T-cell (primary cell): ENCODE results near the gene PPP2R1B. TPM values are rescaled to one million over a fixed set of nuclear protein-coding genes. Genes with fewer than 3 reads are reported as not detected.

Source experiments
- ATAC-seq, 4 experiments: fragments of 200-7000 bp in 3 of 4; fragments of 150-1000 bp in 1 of 4; cut with Tn5 transposase; replicated peaks in 1 of 4; 1 replicate in 3 of 4; 2 replicates in 1 of 4; pipeline ENCODE4 v1.10.0; 2021; ENCODE audit warnings: moderate library complexity in 3 of 4, mild to moderate bottlenecking in 2 of 4, moderate number of reproducible peaks in 1 of 4
- CTCF ChIA-PET, 2 donors: fragments of 300-600 bp; sonication (Branson Sonifier 250); formaldehyde crosslinking; loops; one replicate each; lab custom pipeline; 2022; ENCODE audit warnings: antibody characterized with exemption in 2 of 2; lab: Charles Lee
- POLR2A ChIA-PET, 2 donors: fragments of 300-600 bp; sonication (Branson Sonifier 250); formaldehyde crosslinking; loops; one replicate each; lab custom pipeline; 2022; ENCODE audit warnings: antibody characterized with exemption in 2 of 2; lab: Charles Lee
- DNase-seq, 35 experiments: peaks; one replicate each; pipeline versions ENCODE4 v3.0.0 to v3.0.0-alpha.2; 2013 to 2023
- H3K27ac ChIP-seq: one replicate; pipeline ENCODE4 v1.5.1; 2013; ENCODE audit warnings: low read length
- H3K27me3 ChIP-seq, 2 experiments: replicated peaks in 1 of 2; 1 replicate in 1 of 2; 2 replicates in 1 of 2; pipeline versions ENCODE4 v1.6.1 to v1.7.0; 2013; ENCODE audit warnings: low read length in 1 of 2, mixed read lengths in 1 of 2; ENCODE audit not compliant: control insufficient read depth in 2 of 2, insufficient read depth in 2 of 2; ENCODE audit errors: extremely low read depth in 1 of 2
- H3K36me3 ChIP-seq, 2 donors: 1 replicate in 1 of 2; 2 replicates in 1 of 2; pipeline versions ENCODE4 v1.6.1 to v1.7.0; 2013; ENCODE audit warnings: low read length in 1 of 2; ENCODE audit not compliant: control insufficient read depth in 2 of 2, insufficient read depth in 1 of 2; ENCODE audit errors: extremely low read depth in 1 of 2
- H3K4me1 ChIP-seq, 2 experiments: 1 replicate in 1 of 2; 2 replicates in 1 of 2; pipeline versions ENCODE4 v1.6.1 to v1.7.0; 2013; ENCODE audit warnings: low read length in 2 of 2, mixed read lengths in 1 of 2; ENCODE audit not compliant: insufficient read depth in 2 of 2, control insufficient read depth in 1 of 2; ENCODE audit errors: extremely low read depth in 1 of 2
- H3K4me3 ChIP-seq, 2 donors: 1 replicate in 1 of 2; 2 replicates in 1 of 2; pipeline versions ENCODE4 v1.5.1 to v1.7.0; 2013; ENCODE audit warnings: mild to moderate bottlenecking in 2 of 2, low read length in 1 of 2, moderate library complexity in 1 of 2; ENCODE audit not compliant: control insufficient read depth in 1 of 2; ENCODE audit errors: extremely low read depth in 1 of 2
- H3K9me3 ChIP-seq: 2 replicates; pipeline ENCODE4 v1.7.0; 2013
- H3K27ac Mint-ChIP-seq, 2 donors: one replicate each; pipeline ENCODE4 v1.8.0; 2020 to 2021; ENCODE audit warnings: mild to moderate bottlenecking in 2 of 2, mixed read lengths in 2 of 2
- H3K27me3 Mint-ChIP-seq, 2 donors: one replicate each; pipeline ENCODE4 v1.8.0; 2021 to 2022; ENCODE audit warnings: mixed read lengths in 2 of 2
- H3K36me3 Mint-ChIP-seq: one replicate; pipeline ENCODE4 v1.8.0; 2021; ENCODE audit warnings: mixed read lengths
- H3K4me1 Mint-ChIP-seq, 3 donors: one replicate each; pipeline ENCODE4 v1.8.0; 2020 to 2022; ENCODE audit warnings: mixed read lengths in 3 of 3, mild to moderate bottlenecking in 1 of 3
- H3K4me3 Mint-ChIP-seq, 3 donors: one replicate each; pipeline ENCODE4 v1.8.0; 2020 to 2022; ENCODE audit warnings: mild to moderate bottlenecking in 3 of 3, mixed read lengths in 3 of 3, moderate library complexity in 3 of 3
- H3K9me3 Mint-ChIP-seq, 3 donors: one replicate each; pipeline ENCODE4 v1.8.0; 2020 to 2022; ENCODE audit warnings: mixed read lengths in 3 of 3
- WGBS: methylation state at CpG from one replicate; pipeline ENCODE4 v1.1.5; 2013; ENCODE audit warnings: missing lambda C conversion rate; ENCODE audit not compliant: insufficient coverage; 5-methylcytosine and 5-hydroxymethylcytosine counted together
- total RNA-seq, 35 experiments: library from RNA in 6 of 35; stranded (reverse) in 6 of 35; fragments of 120-200 nt in 1 of 35; gene quantifications; one replicate each; pipeline versions ENCODE4 v1.2.1 to v1.2.4 and lab custom pipeline; 2013 to 2026

PPP2R1B gene
- total RNA-seq, 5 donors from 2014 or later (not counting 1 experiment from before 2014, with no cell fraction given) = 34.2 to 44.1 (median 37.4) TPM

DNA sequence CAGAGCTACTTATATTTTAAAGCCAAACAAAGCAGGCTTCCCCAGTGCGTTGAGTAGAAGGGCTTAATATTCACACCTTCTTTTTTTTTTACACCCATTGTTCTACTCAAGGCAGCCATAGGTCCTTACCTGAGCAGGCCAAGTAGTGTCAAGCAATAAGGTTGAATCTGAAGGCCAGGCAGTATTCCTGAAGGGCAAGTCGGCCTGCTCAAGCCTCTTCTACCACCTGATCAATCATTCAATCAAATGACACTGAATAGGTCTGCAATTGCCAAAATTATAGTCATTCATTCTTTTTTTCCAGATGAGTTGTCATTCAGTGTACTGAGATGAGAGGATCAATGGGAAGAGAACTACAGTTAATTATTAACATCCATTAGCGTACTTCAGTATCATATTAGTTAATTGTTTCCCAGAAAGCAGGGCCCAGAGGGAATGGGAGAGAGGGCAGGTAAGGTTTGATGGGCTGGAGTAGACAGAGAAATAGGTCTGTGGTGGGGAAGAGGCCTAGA is 11.9 kb upstream of the PPP2R1B start:
- H3K9me3 Mint-ChIP-seq = no peaks in the 10 kb centered on the region
- H3K36me3 Mint-ChIP-seq = no peaks in the 10 kb centered on the region
- no peak overlapping the region for H3K27ac ChIP-seq
- H3K4me3 Mint-ChIP-seq = no peak overlapping the region
- no peaks in the 10 kb centered on the region for H3K9me3 ChIP-seq
- no CpG with 5 or more reads among the region's 3 CpGs for WGBS
- no peak overlapping the region for H3K4me3 ChIP-seq
- H3K27me3 Mint-ChIP-seq = no peaks in the 10 kb centered on the region
- POLR2A ChIA-PET = interaction anchor here in 1 of 2 donors (1.0 kb wide), 1 partner anchor 36 kb away, joined by 4 read pairs; no protein-coding TSS in a partner anchor
- peaks cover 0 to 3% (median 0%) of the 10 kb centered on the region in 3 donors for H3K4me1 Mint-ChIP-seq
- CTCF ChIA-PET = interaction anchor here (0.6 to 3.7 kb wide), 11 partner anchors 11 to 319 kb away, joined by 3 to 50 read pairs (median 6); partner anchors contain the start of gene PPP2R1B (in 1 of the 2)
- H3K36me3 ChIP-seq = no peaks in the 10 kb centered on the region
- no peaks in the 10 kb centered on the region for H3K4me1 ChIP-seq
- ATAC-seq (no peak), DNase-seq (no peak)
- no peaks in the 10 kb centered on the region for H3K27me3 ChIP-seq
- no peak overlapping the region for H3K27ac Mint-ChIP-seq

DNA sequence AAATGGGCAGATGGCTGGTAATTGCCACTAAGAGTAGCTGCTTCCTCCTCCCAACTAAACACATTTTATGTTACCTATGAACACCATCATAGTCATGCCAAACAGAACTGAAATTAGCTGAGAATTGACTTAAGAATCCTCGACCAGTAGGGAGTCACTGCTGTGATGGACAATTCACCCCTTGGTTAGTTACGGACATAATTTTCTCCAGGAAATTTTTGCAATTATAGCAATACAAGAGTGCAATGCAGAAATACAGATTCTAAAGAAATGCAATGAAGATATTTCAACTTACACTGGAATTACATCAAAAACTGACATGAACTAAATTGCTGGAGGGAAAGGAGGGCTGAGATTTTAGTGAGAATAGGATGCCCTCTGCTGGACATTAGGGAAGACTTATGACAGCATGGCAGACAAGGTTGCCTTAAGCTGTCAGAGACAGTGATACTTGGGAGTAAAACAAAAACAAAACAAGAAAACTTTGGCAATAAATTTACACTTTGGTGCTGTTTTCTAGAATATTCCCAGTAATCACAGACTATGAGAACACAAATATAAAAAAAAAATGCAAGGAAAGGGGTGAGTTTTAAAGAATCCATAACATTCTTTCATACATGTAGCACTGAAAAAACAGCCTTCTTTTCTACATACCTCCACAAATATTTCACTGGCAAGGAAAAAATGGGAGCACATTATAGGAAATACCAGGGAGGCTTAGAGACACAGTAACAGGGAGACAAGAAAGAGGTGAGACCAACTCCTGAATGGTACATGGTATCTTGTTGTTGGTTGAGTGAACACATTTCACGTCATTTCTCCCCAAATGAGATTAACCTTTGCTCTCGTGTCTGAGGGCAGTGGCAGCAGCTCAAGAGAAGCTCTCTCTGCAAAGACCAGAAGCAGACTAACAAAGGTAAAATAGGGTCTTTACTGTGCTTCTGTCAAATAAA is 11.2 kb upstream of the PPP2R1B start:
- no peaks in the 10 kb centered on the region for H3K9me3 ChIP-seq
- Mint-ChIP-seq H3K27ac (no peak overlapping the region), H3K4me3 (no peak overlapping the region), H3K36me3 (no peaks in the 10 kb centered on the region), H3K4me1 (peaks cover 0 to 3% (median 0%) of the 10 kb centered on the region in 3 donors), H3K27me3 (no peaks in the 10 kb centered on the region), H3K9me3 (no peaks in the 10 kb centered on the region)
- H3K27me3 ChIP-seq = no peaks in the 10 kb centered on the region
- CTCF ChIA-PET = interaction anchor here (0.6 to 3.7 kb wide), 21 partner anchors 9 to 318 kb away, joined by 3 to 50 read pairs (median 4); partner anchors contain the start of gene PPP2R1B (in 1 of the 2)
- H3K4me1 ChIP-seq = no peaks in the 10 kb centered on the region
- DNase-seq (peak in 14 of 35 experiments; percentile 4 to 78 (median 10)), ATAC-seq (peak; percentile 72 to 88 (median 80))
- whole genome bisulfite sequencing = 96% methylated on average over 4 of the region's 4 CpGs
- POLR2A ChIA-PET = interaction anchor here in 1 of 2 donors (1.0 kb wide), 1 partner anchor 35 kb away, joined by 4 read pairs; no protein-coding TSS in a partner anchor
- H3K36me3 ChIP-seq = no peaks in the 10 kb centered on the region
- no peak overlapping the region for H3K27ac ChIP-seq
- H3K4me3 ChIP-seq = no peak overlapping the region

DNA sequence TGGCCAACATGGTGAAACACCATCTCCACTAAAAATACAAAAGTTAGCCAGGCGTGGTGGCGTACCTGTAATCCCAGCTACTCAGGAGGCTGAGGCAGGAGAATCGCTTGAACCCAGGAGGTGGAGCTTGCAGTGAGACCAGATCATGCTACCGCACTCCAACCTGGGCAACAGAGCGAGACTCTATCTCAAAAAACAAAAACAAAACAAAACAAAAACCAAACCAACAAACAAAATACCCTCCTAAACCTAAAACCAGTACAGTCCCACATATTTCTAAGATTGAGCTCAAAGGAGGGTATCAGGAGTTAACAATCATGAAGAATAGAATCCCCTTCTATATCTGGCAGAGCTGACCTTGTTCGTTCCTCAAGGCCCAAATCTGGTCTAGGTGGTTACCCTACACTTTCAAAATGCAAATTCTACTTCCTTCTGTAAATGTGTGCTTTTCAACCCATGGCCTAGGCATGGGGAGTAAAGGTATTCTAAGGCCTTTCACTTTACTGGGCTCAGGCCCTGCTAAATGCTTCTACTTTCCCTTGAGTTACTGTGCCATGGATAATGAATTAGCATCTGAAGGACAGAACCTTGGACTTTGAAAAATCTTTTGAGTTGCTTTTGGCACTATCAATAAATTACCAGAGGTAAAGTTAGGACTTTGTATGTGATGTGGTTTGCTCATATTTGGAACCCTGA is 10.4 kb upstream of the PPP2R1B start:
- no peak overlapping the region for H3K27ac ChIP-seq
- ChIA-PET POLR2A (no interaction called here), CTCF (interaction anchor here (0.7 to 3.7 kb wide), 13 partner anchors 9 to 216 kb away, joined by 3 to 50 read pairs (median 4); partner anchors contain the start of gene PPP2R1B (in 1 of the 2))
- Mint-ChIP-seq H3K4me3 (no peak overlapping the region), H3K27ac (no peak overlapping the region), H3K36me3 (no peaks in the 10 kb centered on the region), H3K4me1 (peaks cover 0 to 3% (median 0%) of the 10 kb centered on the region in 3 donors), H3K9me3 (no peaks in the 10 kb centered on the region), H3K27me3 (no peaks in the 10 kb centered on the region)
- H3K36me3 ChIP-seq = no peaks in the 10 kb centered on the region
- no peak for DNase-seq
- H3K4me1 ChIP-seq = no peaks in the 10 kb centered on the region
- H3K27me3 ChIP-seq = no peaks in the 10 kb centered on the region
- H3K4me3 ChIP-seq = no peak overlapping the region
- H3K9me3 ChIP-seq = no peaks in the 10 kb centered on the region
- ATAC-seq = no peak
- WGBS = 88% methylated on average over 5 of the region's 6 CpGs

DNA sequence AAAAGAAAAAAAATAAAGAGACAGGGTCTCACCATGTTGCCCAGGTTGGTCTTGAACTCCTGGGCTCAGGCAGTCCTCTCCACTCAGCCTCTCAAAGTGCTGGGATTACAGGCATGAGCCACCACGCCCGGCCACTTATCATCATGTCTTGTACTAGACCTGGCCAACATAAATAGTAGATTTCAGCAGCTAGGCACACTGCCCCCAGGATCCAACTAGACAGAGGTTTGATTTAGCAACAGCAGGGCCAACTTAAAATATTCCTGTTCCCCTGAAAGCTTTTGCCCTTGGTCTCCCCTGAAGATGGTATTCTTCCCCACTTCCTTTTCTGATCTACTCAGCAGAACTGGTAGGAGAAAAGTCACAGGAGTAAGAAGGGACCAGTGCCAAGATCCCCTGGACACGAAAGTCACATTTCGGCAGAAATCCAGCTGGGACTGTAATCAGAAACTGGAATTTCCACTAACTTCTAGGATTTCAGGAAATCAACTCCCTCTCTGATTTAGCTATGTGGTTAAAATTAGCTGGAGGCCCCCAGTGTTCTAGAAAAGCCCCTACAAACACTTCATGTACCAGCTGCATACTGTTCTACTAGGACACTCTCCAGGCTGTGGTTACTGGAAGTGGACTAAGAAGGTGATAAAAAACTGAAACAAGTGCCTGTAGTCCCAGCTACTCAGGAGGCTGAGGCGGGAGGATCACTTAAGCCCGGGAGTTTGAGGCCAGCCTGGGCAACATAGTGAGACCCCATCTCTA is 8.9 kb upstream of the PPP2R1B start:
- H3K4me3 ChIP-seq = no peak overlapping the region
- ChIA-PET CTCF (interaction anchor here in 1 of 2 donors (1.0 to 3.7 kb wide), 3 partner anchors 10 to 188 kb away, joined by 4 to 50 read pairs (median 6); no protein-coding TSS in a partner anchor), POLR2A (no interaction called here)
- H3K27ac ChIP-seq = no peak overlapping the region
- Mint-ChIP-seq H3K36me3 (no peaks in the 10 kb centered on the region), H3K27me3 (no peaks in the 10 kb centered on the region), H3K4me1 (peaks cover 0 to 3% (median 0%) of the 10 kb centered on the region in 3 donors), H3K27ac (no peak overlapping the region), H3K4me3 (no peak overlapping the region), H3K9me3 (no peaks in the 10 kb centered on the region)
- no peaks in the 10 kb centered on the region for H3K36me3 ChIP-seq
- 100% methylated on average over 2 of the region's 6 CpGs for WGBS
- H3K9me3 ChIP-seq = no peaks in the 10 kb centered on the region
- ATAC-seq (no peak), DNase-seq (no peak)
- H3K4me1 ChIP-seq = no peaks in the 10 kb centered on the region
- H3K27me3 ChIP-seq = no peaks in the 10 kb centered on the region

DNA sequence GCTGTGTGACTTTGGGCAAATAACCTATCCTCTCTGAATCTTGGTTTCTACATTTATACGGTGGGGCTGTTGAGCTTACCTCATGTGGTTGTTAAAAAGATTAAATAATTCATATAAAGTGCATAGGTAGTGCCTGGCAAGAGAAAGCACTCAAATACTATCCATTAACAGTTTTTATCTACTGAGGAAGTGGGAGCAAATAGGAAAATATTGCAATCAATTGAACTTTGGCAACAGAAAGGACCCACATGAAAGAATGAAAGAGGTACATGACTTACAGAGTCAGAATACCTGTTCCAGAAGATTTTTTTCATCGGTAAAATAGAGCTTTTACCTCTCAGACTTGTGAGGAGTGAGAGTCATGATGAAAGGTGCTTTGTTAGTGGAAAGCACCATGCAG is 6.3 kb upstream of the PPP2R1B start:
- Mint-ChIP-seq H3K4me3 (no peak overlapping the region), H3K4me1 (peaks cover 0 to 3% (median 0%) of the 10 kb centered on the region in 3 donors), H3K9me3 (no peaks in the 10 kb centered on the region), H3K36me3 (no peaks in the 10 kb centered on the region), H3K27me3 (no peaks in the 10 kb centered on the region), H3K27ac (no peak overlapping the region)
- Histone ChIP-seq H3K9me3 (no peaks in the 10 kb centered on the region), H3K4me3 (no peak overlapping the region), H3K4me1 (no peaks in the 10 kb centered on the region), H3K36me3 (no peaks in the 10 kb centered on the region), H3K27me3 (no peaks in the 10 kb centered on the region), H3K27ac (no peak overlapping the region)
- no peak for DNase-seq
- WGBS = 80% methylated on average over 1 of the region's 2 CpGs
- ChIA-PET POLR2A (no interaction called here), CTCF (interaction anchor here (0.9 to 1.3 kb wide), 4 partner anchors 10 to 189 kb away, joined by 3 to 4 read pairs (median 4); no protein-coding TSS in a partner anchor)
- no peak for ATAC-seq
